Adrenal gland (tissue), 5 donors: ENCODE results near the gene ANGPTL7.

Experiments
- POLR2A ChIP-seq, 2 donors: fragments of 450-650 bp; IDR thresholded peaks; one replicate each; pipeline ENCODE4 v1.6.1; 2017; ENCODE audit warnings: antibody characterized with exemption in 2 of 2, mild to moderate bottlenecking in 2 of 2, moderate library complexity in 1 of 2
- TF ChIP-seq, protein P1 (sequence below), 6 experiments: fragments of 450-650 bp in 4 of 6; fragments of 200-600 bp in 2 of 6; sonication (generic) in 1 of 6; IDR thresholded peaks; 1 replicate in 5 of 6; 2 replicates in 1 of 6; pipeline versions ENCODE4 v1.5.1 to v1.8.0; 2016 to 2021; ENCODE audit warnings: antibody characterized with exemption in 6 of 6, mild to moderate bottlenecking in 2 of 6, moderate library complexity in 1 of 6
- donor health status: DM: no; HTN: no; CAD: no.

DNA sequence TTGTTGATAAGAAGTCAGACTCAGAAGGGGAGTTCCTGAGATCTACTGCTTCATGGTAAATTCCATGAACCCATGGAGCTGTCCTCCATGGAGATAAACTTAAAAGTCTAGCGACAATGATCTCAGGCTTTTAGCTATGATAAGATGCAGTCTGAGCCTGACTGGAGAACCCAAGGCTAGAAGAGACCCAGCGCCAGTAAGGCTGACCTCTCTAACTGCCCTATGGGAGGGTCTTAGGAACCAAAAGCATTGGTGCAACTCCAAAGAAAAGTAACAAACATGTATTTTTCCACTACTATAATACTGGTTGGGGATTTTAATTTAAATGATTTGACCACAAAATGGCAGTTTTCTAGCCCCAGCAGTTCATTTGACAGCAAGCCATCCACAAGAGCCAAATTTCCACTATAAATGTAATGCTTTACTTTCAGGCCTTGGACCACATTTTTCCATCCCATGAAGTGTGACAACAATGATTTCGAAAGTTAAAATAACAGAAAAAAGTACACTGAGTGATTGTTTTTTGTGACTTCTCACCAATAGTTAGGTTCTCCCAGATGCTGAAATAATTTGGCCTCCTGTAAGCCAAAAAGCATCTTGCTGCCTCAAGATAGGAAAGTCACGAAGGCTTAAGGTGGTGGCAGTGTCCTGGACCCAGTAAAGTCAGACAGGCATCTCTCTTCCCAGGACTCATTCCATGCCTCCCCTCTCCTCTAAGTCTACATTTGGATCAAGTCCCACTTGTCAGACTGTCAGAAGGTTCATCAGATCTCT is 46.4 kb upstream of the ANGPTL7 start:
- TF ChIP-seq POLR2A (IDR thresholded peaks at IDR 0.05) = no peak
- TF ChIP-seq, protein P1, sequence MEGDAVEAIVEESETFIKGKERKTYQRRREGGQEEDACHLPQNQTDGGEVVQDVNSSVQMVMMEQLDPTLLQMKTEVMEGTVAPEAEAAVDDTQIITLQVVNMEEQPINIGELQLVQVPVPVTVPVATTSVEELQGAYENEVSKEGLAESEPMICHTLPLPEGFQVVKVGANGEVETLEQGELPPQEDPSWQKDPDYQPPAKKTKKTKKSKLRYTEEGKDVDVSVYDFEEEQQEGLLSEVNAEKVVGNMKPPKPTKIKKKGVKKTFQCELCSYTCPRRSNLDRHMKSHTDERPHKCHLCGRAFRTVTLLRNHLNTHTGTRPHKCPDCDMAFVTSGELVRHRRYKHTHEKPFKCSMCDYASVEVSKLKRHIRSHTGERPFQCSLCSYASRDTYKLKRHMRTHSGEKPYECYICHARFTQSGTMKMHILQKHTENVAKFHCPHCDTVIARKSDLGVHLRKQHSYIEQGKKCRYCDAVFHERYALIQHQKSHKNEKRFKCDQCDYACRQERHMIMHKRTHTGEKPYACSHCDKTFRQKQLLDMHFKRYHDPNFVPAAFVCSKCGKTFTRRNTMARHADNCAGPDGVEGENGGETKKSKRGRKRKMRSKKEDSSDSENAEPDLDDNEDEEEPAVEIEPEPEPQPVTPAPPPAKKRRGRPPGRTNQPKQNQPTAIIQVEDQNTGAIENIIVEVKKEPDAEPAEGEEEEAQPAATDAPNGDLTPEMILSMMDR (IDR thresholded peaks at IDR 0.05) = no peak
